HL-60 (cell line): ENCODE measurements around the gene COTL1.

Source experiments
- GABPA ChIP-seq: IDR thresholded peaks from 2 replicates; pipeline ENCODE4 v1.6.1; 2012; ENCODE audit warnings: low read depth
- POLR2AphosphoS5 ChIP-seq: IDR thresholded peaks from 2 replicates; pipeline ENCODE4 v1.6.1; 2012; ENCODE audit warnings: low read depth
- SPI1 ChIP-seq: IDR thresholded peaks from 2 replicates; pipeline ENCODE4 v1.6.1; 2012; ENCODE audit warnings: low read depth, mild to moderate bottlenecking, borderline replicate concordance
- TF ChIP-seq, protein P1 (sequence below): IDR thresholded peaks from one replicate; pipeline ENCODE4 v1.5.1; 2011; ENCODE audit warnings: low read length, control low read depth, inconsistent platforms; ENCODE audit not compliant: insufficient read depth
- TF ChIP-seq, protein P2 (sequence below): IDR thresholded peaks from 2 replicates; pipeline ENCODE4 v1.6.1; 2012; ENCODE audit warnings: low read depth; ENCODE audit not compliant: insufficient replicate concordance

DNA sequence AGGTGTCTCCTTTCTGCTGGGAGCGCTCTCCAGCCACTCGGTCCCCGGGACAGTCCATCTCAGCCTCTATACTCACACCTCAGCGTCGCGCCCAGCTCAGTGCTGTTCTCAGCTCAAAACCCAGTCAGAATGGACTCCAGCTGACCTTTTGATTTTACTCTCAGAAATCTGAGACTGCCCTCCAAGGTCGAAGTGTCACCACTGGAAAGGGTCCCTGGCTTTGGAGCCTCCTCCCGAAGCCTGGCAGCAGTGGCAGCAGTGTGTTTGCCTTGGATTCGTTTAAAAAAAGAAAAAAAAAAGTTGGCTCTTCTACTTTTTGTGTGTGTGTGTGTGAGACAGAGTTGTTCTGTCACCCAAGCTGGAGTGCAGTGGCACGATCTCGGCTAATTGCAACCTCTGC, 40.8 kb upstream of the COTL1 start:
- TF ChIP-seq, protein P1, sequence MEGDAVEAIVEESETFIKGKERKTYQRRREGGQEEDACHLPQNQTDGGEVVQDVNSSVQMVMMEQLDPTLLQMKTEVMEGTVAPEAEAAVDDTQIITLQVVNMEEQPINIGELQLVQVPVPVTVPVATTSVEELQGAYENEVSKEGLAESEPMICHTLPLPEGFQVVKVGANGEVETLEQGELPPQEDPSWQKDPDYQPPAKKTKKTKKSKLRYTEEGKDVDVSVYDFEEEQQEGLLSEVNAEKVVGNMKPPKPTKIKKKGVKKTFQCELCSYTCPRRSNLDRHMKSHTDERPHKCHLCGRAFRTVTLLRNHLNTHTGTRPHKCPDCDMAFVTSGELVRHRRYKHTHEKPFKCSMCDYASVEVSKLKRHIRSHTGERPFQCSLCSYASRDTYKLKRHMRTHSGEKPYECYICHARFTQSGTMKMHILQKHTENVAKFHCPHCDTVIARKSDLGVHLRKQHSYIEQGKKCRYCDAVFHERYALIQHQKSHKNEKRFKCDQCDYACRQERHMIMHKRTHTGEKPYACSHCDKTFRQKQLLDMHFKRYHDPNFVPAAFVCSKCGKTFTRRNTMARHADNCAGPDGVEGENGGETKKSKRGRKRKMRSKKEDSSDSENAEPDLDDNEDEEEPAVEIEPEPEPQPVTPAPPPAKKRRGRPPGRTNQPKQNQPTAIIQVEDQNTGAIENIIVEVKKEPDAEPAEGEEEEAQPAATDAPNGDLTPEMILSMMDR, result no peak
- TF ChIP-seq POLR2AphosphoS5 (no peak), SPI1 (no peak), GABPA (no peak)
- TF ChIP-seq, protein P2, sequence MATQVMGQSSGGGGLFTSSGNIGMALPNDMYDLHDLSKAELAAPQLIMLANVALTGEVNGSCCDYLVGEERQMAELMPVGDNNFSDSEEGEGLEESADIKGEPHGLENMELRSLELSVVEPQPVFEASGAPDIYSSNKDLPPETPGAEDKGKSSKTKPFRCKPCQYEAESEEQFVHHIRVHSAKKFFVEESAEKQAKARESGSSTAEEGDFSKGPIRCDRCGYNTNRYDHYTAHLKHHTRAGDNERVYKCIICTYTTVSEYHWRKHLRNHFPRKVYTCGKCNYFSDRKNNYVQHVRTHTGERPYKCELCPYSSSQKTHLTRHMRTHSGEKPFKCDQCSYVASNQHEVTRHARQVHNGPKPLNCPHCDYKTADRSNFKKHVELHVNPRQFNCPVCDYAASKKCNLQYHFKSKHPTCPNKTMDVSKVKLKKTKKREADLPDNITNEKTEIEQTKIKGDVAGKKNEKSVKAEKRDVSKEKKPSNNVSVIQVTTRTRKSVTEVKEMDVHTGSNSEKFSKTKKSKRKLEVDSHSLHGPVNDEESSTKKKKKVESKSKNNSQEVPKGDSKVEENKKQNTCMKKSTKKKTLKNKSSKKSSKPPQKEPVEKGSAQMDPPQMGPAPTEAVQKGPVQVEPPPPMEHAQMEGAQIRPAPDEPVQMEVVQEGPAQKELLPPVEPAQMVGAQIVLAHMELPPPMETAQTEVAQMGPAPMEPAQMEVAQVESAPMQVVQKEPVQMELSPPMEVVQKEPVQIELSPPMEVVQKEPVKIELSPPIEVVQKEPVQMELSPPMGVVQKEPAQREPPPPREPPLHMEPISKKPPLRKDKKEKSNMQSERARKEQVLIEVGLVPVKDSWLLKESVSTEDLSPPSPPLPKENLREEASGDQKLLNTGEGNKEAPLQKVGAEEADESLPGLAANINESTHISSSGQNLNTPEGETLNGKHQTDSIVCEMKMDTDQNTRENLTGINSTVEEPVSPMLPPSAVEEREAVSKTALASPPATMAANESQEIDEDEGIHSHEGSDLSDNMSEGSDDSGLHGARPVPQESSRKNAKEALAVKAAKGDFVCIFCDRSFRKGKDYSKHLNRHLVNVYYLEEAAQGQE, result no peak
